PC-9 (cell line): Measurements from ENCODE around the gene GRIN2B. TPM values are rescaled to one million over a fixed set of nuclear protein-coding genes. Genes with fewer than 3 reads are reported as not detected.

ENCODE experiments used
- BruUV-seq: library from RNA; stranded (reverse); fragments of 400-500 nt; replicated peaks from 2 replicates; lab custom pipeline; 2021; lab: Mats Ljungman, UMichigan
- CTCF ChIA-PET: fragments of 300-600 bp; sonication (Branson Sonifier 250); formaldehyde crosslinking; loops from one replicate; lab custom pipeline; 2022; ENCODE audit warnings: antibody characterized with exemption; lab: Charles Lee
- POLR2A ChIA-PET: fragments of 300-600 bp; sonication (Branson Sonifier 250); formaldehyde crosslinking; loops from one replicate; lab custom pipeline; 2022; ENCODE audit warnings: antibody characterized with exemption; ENCODE audit not compliant: unreplicated experiment; lab: Charles Lee
- DNase-seq, 2 experiments: peaks; one replicate each; pipeline versions ENCODE4 v3.0.0 to v3.0.0-alpha.2; 2015 to 2022; ENCODE audit warnings: mixed read lengths in 1 of 2
- H2AFZ ChIP-seq: fragments of 200-600 bp; sonication (generic); 2 replicates; pipeline ENCODE4 v1.8.1; 2017; ENCODE audit warnings: antibody characterized with exemption
- H3F3A ChIP-seq: fragments of 200-600 bp; sonication (generic); 2 replicates; pipeline ENCODE4 v1.8.1; 2017; ENCODE audit warnings: antibody characterized with exemption, mild to moderate bottlenecking, low read depth; ENCODE audit not compliant: insufficient read depth
- H3K27ac ChIP-seq: fragments of 200-600 bp; sonication (generic); 2 replicates; pipeline ENCODE4 v1.6.1; 2016; ENCODE audit warnings: mixed run types
- H3K27me3 ChIP-seq: fragments of 200-600 bp; sonication (generic); 2 replicates; pipeline ENCODE4 v1.6.1; 2016; ENCODE audit warnings: low read depth, mixed run types; ENCODE audit not compliant: insufficient read depth
- H3K36me3 ChIP-seq: fragments of 200-600 bp; sonication (generic); 2 replicates; pipeline ENCODE4 v1.6.1; 2016; ENCODE audit warnings: low read depth, mixed run types
- H3K4me1 ChIP-seq: fragments of 200-600 bp; sonication (generic); replicated peaks from 2 replicates; pipeline ENCODE4 v1.6.1; 2016; ENCODE audit warnings: mixed run types; ENCODE audit not compliant: insufficient read depth
- H3K4me2 ChIP-seq: fragments of 200-600 bp; sonication (generic); 2 replicates; pipeline ENCODE4 v1.6.1; 2017; ENCODE audit warnings: mixed run types
- H3K4me3 ChIP-seq: fragments of 200-600 bp; sonication (generic); 2 replicates; pipeline ENCODE4 v1.6.1; 2016; ENCODE audit warnings: mixed run types
- H3K79me2 ChIP-seq: fragments of 200-600 bp; sonication (generic); 2 replicates; pipeline ENCODE4 v1.6.1; 2017; ENCODE audit warnings: low read depth, mixed run types
- H3K9me2 ChIP-seq: fragments of 200-600 bp; sonication (generic); 2 replicates; pipeline ENCODE4 v1.8.1; 2017; ENCODE audit warnings: mild to moderate bottlenecking; ENCODE audit not compliant: insufficient read depth
- H3K9me3 ChIP-seq: fragments of 200-600 bp; sonication (generic); 2 replicates; pipeline ENCODE4 v1.8.1; 2016; ENCODE audit warnings: low read depth; ENCODE audit not compliant: insufficient read depth
- H4K20me1 ChIP-seq: fragments of 200-600 bp; sonication (generic); 2 replicates; pipeline ENCODE4 v1.8.1; 2017; ENCODE audit not compliant: insufficient read depth
- CTCF ChIP-seq: fragments of 200-600 bp; sonication (generic); conservative IDR thresholded peaks from 2 replicates; pipeline ENCODE4 v1.6.1; 2017; ENCODE audit warnings: mixed run types, antibody characterized with exemption, mild to moderate bottlenecking, moderate library complexity
- EZH2 ChIP-seq: fragments of 200-600 bp; sonication (generic); IDR thresholded peaks from 2 replicates; pipeline ENCODE4 v1.8.0; 2017; ENCODE audit warnings: antibody characterized with exemption, low read depth
- intact Hi-C: fragments of 100-400 bp; cut with micrococcal nuclease; formaldehyde crosslinking; loops from one replicate; pipeline ENCODE4 v1.10.0; 2022; ENCODE audit not compliant: unreplicated experiment
- total RNA-seq: library from RNA; stranded (reverse); gene quantifications from 2 replicates; pipeline ENCODE4 v1.2.3, GENCODE V29; 2021

GRIN2B gene
- total RNA-seq, 1 experiment from 2014 or later: not detected

GRCh38 chr12:13945641-13946040, 35.8 kb downstream of the GRIN2B start:
- CTCF ChIA-PET: no interaction called here
- H3K4me3 ChIP-seq: no peak overlapping the region
- TF ChIP-seq EZH2 (no peak), CTCF (no peak)
- no peak overlapping the region for H2AFZ ChIP-seq
- no peaks in the 10 kb centered on the region for H3F3A ChIP-seq
- no peaks in the 10 kb centered on the region; the same call in 1 of the 2 replicates for H3K9me2 ChIP-seq
- peaks cover 4% of the 10 kb centered on the region; the same call in 1 of the 2 replicates for H3K9me3 ChIP-seq
- no TSS peak for BruUV-seq
- no peaks in the 10 kb centered on the region; the same call in 1 of the 2 replicates for H3K4me1 ChIP-seq
- H3K27ac ChIP-seq: no peak overlapping the region
- H3K36me3 ChIP-seq: no peaks in the 10 kb centered on the region
- no peak for DNase-seq
- H3K79me2 ChIP-seq: no peaks in the 10 kb centered on the region
- H3K27me3 ChIP-seq: no peaks in the 10 kb centered on the region
- H3K4me2 ChIP-seq: no peak overlapping the region
- POLR2A ChIA-PET: no interaction called here
- intact Hi-C loops: loop anchor here (10.0 kb wide), 1 partner anchor 951 kb away; no protein-coding TSS in a partner anchor
- H4K20me1 ChIP-seq: no peaks in the 10 kb centered on the region; the same call in 1 of the 2 replicates

GRCh38 chr12:13945236-13945635, 36.2 kb downstream of the GRIN2B start:
- no peak overlapping the region for H3K4me3 ChIP-seq
- H3K79me2 ChIP-seq: no peaks in the 10 kb centered on the region
- BruUV-seq: no TSS peak

GRCh38 chr12:13942826-13943225, 38.6 kb downstream of the GRIN2B start:
- Histone ChIP-seq H3K4me1 (no peaks in the 10 kb centered on the region; the same call in 1 of the 2 replicates), H3K4me2 (no peak overlapping the region), H3F3A (no peaks in the 10 kb centered on the region), H4K20me1 (no peaks in the 10 kb centered on the region; the same call in 1 of the 2 replicates), H2AFZ (no peak overlapping the region), H3K27me3 (no peaks in the 10 kb centered on the region), H3K9me3 (no peaks in the 10 kb centered on the region), H3K79me2 (no peaks in the 10 kb centered on the region), H3K4me3 (no peak overlapping the region), H3K9me2 (no peaks in the 10 kb centered on the region), H3K36me3 (no peaks in the 10 kb centered on the region), H3K27ac (no peak overlapping the region)
- intact Hi-C loops: loop anchor here (5.0 to 10.0 kb wide), 2 partner anchors 686 to 948 kb away; no protein-coding TSS in a partner anchor
- POLR2A ChIA-PET: no interaction called here
- BruUV-seq: no TSS peak
- DNase-seq: no peak
- CTCF ChIA-PET: no interaction called here
- TF ChIP-seq CTCF: no peak
- TF ChIP-seq EZH2: no peak

More at GRCh38 chr12:13945236-13945635, 36.2 kb downstream of the GRIN2B start:
- TF ChIP-seq EZH2: no peak
- no peak for TF ChIP-seq CTCF
- Histone ChIP-seq H3K9me3 (peaks cover 4% of the 10 kb centered on the region; the same call in 1 of the 2 replicates), H3K27ac (no peak overlapping the region), H2AFZ (no peak overlapping the region), H3K9me2 (no peaks in the 10 kb centered on the region; the same call in 1 of the 2 replicates), H3F3A (no peaks in the 10 kb centered on the region), H3K4me2 (no peak overlapping the region), H3K4me1 (no peaks in the 10 kb centered on the region; the same call in 1 of the 2 replicates), H4K20me1 (no peaks in the 10 kb centered on the region; the same call in 1 of the 2 replicates), H3K36me3 (no peaks in the 10 kb centered on the region), H3K27me3 (no peaks in the 10 kb centered on the region)
- DNase-seq: no peak
- ChIA-PET POLR2A (no interaction called here), CTCF (no interaction called here)
- intact Hi-C loops: loop anchor here (10.0 kb wide), 1 partner anchor 950 kb away; no protein-coding TSS in a partner anchor
